GM23248 (cell line): Measurements from ENCODE around the gene CYP2U1. TPM values are rescaled to one million over a fixed set of nuclear protein-coding genes. Genes with fewer than 3 reads are reported as not detected.

Source experiments
- DNase-seq: peaks from one replicate; pipeline ENCODE4 v3.0.0-alpha.2; 2015
- H2AFZ ChIP-seq: fragments of 200-600 bp; sonication (generic); 2 replicates; pipeline ENCODE4 v1.6.1; 2016; ENCODE audit warnings: antibody characterized with exemption
- H3F3A ChIP-seq: fragments of 200-600 bp; sonication (generic); 2 replicates; pipeline ENCODE4 v1.6.1; 2016; ENCODE audit warnings: mild to moderate bottlenecking, antibody characterized with exemption, mixed run types; ENCODE audit not compliant: insufficient read depth
- H3K27ac ChIP-seq: fragments of 200-600 bp; sonication (generic); 2 replicates; pipeline ENCODE4 v1.5.1; 2016; ENCODE audit warnings: mild to moderate bottlenecking
- H3K27me3 ChIP-seq: fragments of 200-600 bp; sonication (generic); replicated peaks from 2 replicates; pipeline ENCODE4 v1.6.1; 2016; ENCODE audit warnings: mild to moderate bottlenecking; ENCODE audit not compliant: insufficient read depth
- H3K36me3 ChIP-seq: fragments of 200-600 bp; sonication (generic); 2 replicates; pipeline ENCODE4 v1.6.1; 2016; ENCODE audit warnings: low read depth, mild to moderate bottlenecking
- H3K4me1 ChIP-seq: fragments of 200-600 bp; sonication (generic); 2 replicates; pipeline ENCODE4 v1.6.1; 2016; ENCODE audit warnings: mild to moderate bottlenecking; ENCODE audit not compliant: insufficient read depth
- H3K4me2 ChIP-seq: fragments of 200-600 bp; sonication (generic); one replicate; pipeline ENCODE4 v1.6.1; 2016; ENCODE audit warnings: mild to moderate bottlenecking; ENCODE audit not compliant: unreplicated experiment
- H3K4me3 ChIP-seq: fragments of 200-600 bp; sonication (generic); 2 replicates; pipeline ENCODE4 v1.5.1; 2016; ENCODE audit warnings: mild to moderate bottlenecking
- H3K79me2 ChIP-seq: fragments of 200-600 bp; sonication (generic); 2 replicates; pipeline ENCODE4 v1.6.1; 2016; ENCODE audit warnings: mild to moderate bottlenecking; ENCODE audit not compliant: insufficient read depth
- H3K9ac ChIP-seq: fragments of 200-600 bp; sonication (generic); 2 replicates; pipeline ENCODE4 v1.6.1; 2016; ENCODE audit warnings: mild to moderate bottlenecking
- H3K9me2 ChIP-seq: fragments of 200-600 bp; sonication (generic); 2 replicates; pipeline ENCODE4 v1.6.1; 2016; ENCODE audit warnings: mixed run types, mild to moderate bottlenecking, moderate library complexity; ENCODE audit not compliant: insufficient read depth
- H3K9me3 ChIP-seq: fragments of 200-600 bp; sonication (generic); one replicate; pipeline ENCODE4 v1.6.1; 2017; ENCODE audit warnings: low read depth
- H4K20me1 ChIP-seq: fragments of 200-600 bp; sonication (generic); 2 replicates; pipeline ENCODE4 v1.6.0; 2016; ENCODE audit not compliant: insufficient read depth
- EZH2 ChIP-seq: fragments of 200-600 bp; sonication (generic); IDR thresholded peaks from 2 replicates; pipeline ENCODE4 v1.6.1; 2018; ENCODE audit warnings: antibody characterized with exemption, mild to moderate bottlenecking; ENCODE audit not compliant: insufficient read depth, poor library complexity, severe bottlenecking
- EZH2phosphoT487 ChIP-seq: fragments of 200-600 bp; sonication (generic); IDR thresholded peaks from 2 replicates; pipeline ENCODE4 v1.6.1; 2018; ENCODE audit warnings: antibody characterized with exemption, moderate library complexity, mild to moderate bottlenecking, low read depth; ENCODE audit not compliant: insufficient read depth
- WGBS, 2 experiments: methylation state at CpG; one replicate each; pipeline ENCODE4 v1.1.6; 2015 to 2017; ENCODE audit warnings: low lambda C conversion rate in 2 of 2, low coverage in 1 of 2; ENCODE audit errors: missing lambda C conversion rate in 2 of 2; 5-methylcytosine and 5-hydroxymethylcytosine counted together
- in situ Hi-C: fragments of 300-500 bp; cut with MboI; formaldehyde crosslinking; loops from 2 replicates; pipeline ENCODE4 v1.15.0; 2020
- polyA plus RNA-seq: library from polyadenylated mRNA; unstranded; fragments of >200 nt; fragmentation: Nextera tagmentation; extraction: Ambion mirVana; gene quantifications from 2 replicates; pipeline ENCODE4 v1.2.1, GENCODE V29; 2016
- total RNA-seq: library from RNA; depleted of rRNA; stranded (reverse); fragments of >200 nt; shearing (Covaris generic); gene quantifications from 2 replicates; pipeline ENCODE4 v1.2.3, GENCODE V29; 2014

The CYP2U1 gene
- total and polyA plus RNA-seq, 2 experiments from 2014 or later = 7.1 to 8.6 TPM

DNA sequence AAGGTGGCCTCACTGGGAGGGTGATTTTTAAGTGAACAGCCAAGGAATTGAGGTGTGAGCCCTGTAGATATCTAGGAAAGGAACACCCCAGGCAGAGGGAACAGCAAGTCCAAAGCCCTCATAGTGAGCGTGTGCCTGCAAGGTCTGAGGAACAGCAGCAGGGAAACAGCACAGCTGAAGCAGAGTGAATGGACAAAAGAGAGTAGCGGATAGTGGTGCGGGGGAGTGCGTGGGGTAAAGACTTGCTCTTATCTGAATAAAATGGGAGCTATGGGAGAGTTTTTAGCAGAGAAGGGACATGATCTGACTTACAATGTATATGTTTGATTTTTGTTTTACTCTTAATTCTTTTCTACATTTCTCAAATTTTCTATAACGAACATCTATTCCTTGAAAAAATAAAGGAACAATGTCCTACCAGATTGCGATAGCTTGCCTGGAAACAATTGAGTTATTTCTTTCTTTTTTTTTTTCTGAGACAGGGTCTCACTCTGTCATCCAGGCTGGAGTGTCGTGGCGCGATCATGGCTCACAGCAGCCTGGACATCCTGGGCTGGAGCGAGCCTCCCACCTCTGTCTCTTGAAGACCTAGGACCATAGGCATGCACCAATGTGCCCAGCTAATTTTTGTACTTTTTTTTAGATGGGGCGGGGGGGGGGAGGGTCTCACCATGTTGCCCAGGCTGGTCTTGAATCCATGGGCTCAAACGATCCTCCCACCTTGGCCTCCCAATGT, 38.9 kb downstream of the CYP2U1 start:
- Histone ChIP-seq H3K4me1 (no peaks in the 10 kb centered on the region), H3K27ac (no peak overlapping the region), H3K4me3 (no peak overlapping the region), H3F3A (no peaks in the 10 kb centered on the region), H4K20me1 (no peaks in the 10 kb centered on the region), H3K27me3 (no peaks in the 10 kb centered on the region), H3K36me3 (no peaks in the 10 kb centered on the region), H3K4me2 (no peak overlapping the region), H3K9me2 (no peaks in the 10 kb centered on the region), H3K9ac (no peak overlapping the region), H3K9me3 (no peaks in the 10 kb centered on the region), H3K79me2 (no peaks in the 10 kb centered on the region), H2AFZ (no peak overlapping the region)
- in situ Hi-C loops = no loop called here
- 80 to 89% methylated on average over 11 to 12 of the region's 12 CpGs for WGBS, 2 experiments
- DNase-seq = no peak
- TF ChIP-seq EZH2phosphoT487 = no peak
- no peak for TF ChIP-seq EZH2

DNA sequence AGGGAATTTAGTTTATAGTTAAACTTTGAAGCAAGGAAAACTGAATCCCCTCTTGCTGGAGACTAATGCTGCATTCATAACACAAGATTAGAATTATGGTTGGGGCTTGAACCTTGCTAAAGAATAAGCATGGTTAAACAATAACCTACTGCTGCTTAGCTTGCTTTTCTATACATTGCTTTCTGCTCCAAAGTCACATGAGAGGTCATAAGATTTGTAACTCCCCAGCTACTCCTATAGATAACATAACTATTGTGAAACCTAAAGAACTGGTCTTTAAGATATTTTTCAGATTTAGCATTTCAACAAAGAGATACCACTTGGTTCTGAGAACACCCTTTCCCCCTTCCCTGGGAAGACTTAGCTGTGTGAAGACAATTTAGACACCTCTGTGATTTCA, 41.3 kb downstream of the CYP2U1 start:
- Histone ChIP-seq H2AFZ (no peak overlapping the region), H3K27ac (no peak overlapping the region), H3K4me3 (no peak overlapping the region), H3K9me2 (no peaks in the 10 kb centered on the region), H3K79me2 (no peaks in the 10 kb centered on the region), H3K9ac (no peak overlapping the region), H3K4me2 (no peak overlapping the region), H3K36me3 (no peaks in the 10 kb centered on the region), H3F3A (no peaks in the 10 kb centered on the region), H4K20me1 (no peaks in the 10 kb centered on the region), H3K9me3 (no peaks in the 10 kb centered on the region), H3K4me1 (no peaks in the 10 kb centered on the region), H3K27me3 (no peaks in the 10 kb centered on the region)
- in situ Hi-C loops = no loop called here
- no peak for DNase-seq
- TF ChIP-seq EZH2phosphoT487 (no peak), EZH2 (no peak)

DNA sequence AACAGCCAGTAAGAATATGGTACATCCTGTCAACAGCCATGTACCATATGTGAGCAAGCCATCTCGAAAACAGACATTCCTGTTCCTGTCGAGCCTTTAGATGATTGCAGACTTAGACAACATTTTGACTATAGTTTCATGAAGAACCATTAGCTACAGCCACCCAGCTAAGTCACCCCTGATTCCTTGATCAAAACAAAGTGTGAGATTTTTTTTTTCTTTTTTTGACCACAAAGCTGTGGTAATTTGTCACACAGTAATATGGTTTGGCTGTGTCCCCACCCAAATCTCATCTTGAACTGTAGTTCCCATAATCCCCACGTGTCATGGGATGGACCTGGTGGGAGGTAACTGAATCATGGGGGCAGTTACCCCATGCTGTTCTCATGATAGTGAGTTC, 43.2 kb downstream of the CYP2U1 start:
- no peak for DNase-seq
- H3F3A ChIP-seq = no peaks in the 10 kb centered on the region
- 27 to 30% methylated on average over 3 of the region's 3 CpGs for WGBS, 2 experiments
- H3K27me3 ChIP-seq = no peaks in the 10 kb centered on the region
- H4K20me1 ChIP-seq = no peaks in the 10 kb centered on the region
- H3K4me1 ChIP-seq = no peaks in the 10 kb centered on the region
- H3K9me2 ChIP-seq = no peaks in the 10 kb centered on the region
- in situ Hi-C loops = no loop called here
- H3K4me3 ChIP-seq = no peak overlapping the region
- H3K27ac ChIP-seq = no peak overlapping the region
- H3K9ac ChIP-seq = no peak overlapping the region
- no peaks in the 10 kb centered on the region for H3K36me3 ChIP-seq
- no peak overlapping the region for H2AFZ ChIP-seq
- TF ChIP-seq EZH2phosphoT487 (no peak), EZH2 (no peak)
- no peaks in the 10 kb centered on the region for H3K9me3 ChIP-seq
- no peak overlapping the region for H3K4me2 ChIP-seq
- H3K79me2 ChIP-seq = no peaks in the 10 kb centered on the region

DNA sequence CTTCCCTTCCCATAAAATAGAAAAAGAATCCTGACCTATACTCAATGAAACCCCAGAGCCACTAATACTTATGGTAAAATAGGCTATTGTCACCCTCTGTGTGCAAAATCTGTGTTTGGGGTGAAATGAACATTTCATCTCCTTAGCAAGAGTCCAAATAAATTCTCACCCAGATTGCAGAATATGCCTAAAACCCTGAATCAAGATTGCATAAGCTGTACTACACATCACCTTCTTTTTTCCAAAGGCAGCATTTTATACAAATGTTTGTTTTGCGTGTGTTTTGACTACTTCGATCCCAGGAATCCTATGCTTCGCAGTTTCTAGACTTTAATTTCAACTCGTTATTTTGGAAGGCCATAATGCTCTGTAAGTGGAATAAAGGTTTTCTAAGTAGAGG, 46.1 kb downstream of the CYP2U1 start:
- no peaks in the 10 kb centered on the region for H3F3A ChIP-seq
- TF ChIP-seq EZH2 = no peak
- TF ChIP-seq EZH2phosphoT487 = no peak
- DNase-seq = no peak
- H3K9ac ChIP-seq = no peak overlapping the region
- H4K20me1 ChIP-seq = no peaks in the 10 kb centered on the region
- no peaks in the 10 kb centered on the region for H3K79me2 ChIP-seq
- in situ Hi-C loops = no loop called here
- no peaks in the 10 kb centered on the region for H3K4me1 ChIP-seq
- H3K9me2 ChIP-seq = no peaks in the 10 kb centered on the region
- H3K36me3 ChIP-seq = no peaks in the 10 kb centered on the region
- H3K27me3 ChIP-seq = no peaks in the 10 kb centered on the region
- no peaks in the 10 kb centered on the region for H3K9me3 ChIP-seq
- H3K27ac ChIP-seq = no peak overlapping the region
- H2AFZ ChIP-seq = no peak overlapping the region
- H3K4me2 ChIP-seq = no peak overlapping the region
- no peak overlapping the region for H3K4me3 ChIP-seq
- WGBS, 2 experiments = 71 to 74% methylated on average over 4 of the region's 4 CpGs
